Fibroblast of lung (primary cell): ENCODE results near the gene FBXL14. TPM values are rescaled to one million over a fixed set of nuclear protein-coding genes. Genes with fewer than 3 reads are reported as not detected.

Experiments
- DNase-seq, 2 donors: peaks; one replicate each; pipeline versions ENCODE4 v3.0.0 to v3.0.0-alpha.2; 2010; ENCODE audit warnings: low read depth in 2 of 2
- H2AFZ ChIP-seq: 2 replicates; pipeline ENCODE4 v1.5.1; 2012; ENCODE audit warnings: low read length, control low read depth, inconsistent platforms
- H3K27ac ChIP-seq: 2 replicates; pipeline ENCODE4 v1.5.1; 2011; ENCODE audit warnings: low read length, control low read depth; ENCODE audit not compliant: insufficient read depth
- H3K27me3 ChIP-seq: 2 replicates; pipeline ENCODE4 v1.5.1; 2011; ENCODE audit warnings: mild to moderate bottlenecking, low read length; ENCODE audit not compliant: control insufficient read depth, insufficient read depth
- H3K36me3 ChIP-seq: 2 replicates; pipeline ENCODE4 v1.5.1; 2011; ENCODE audit warnings: low read length; ENCODE audit not compliant: control insufficient read depth, insufficient read depth
- H3K4me1 ChIP-seq: 2 replicates; pipeline ENCODE4 v1.5.1; 2011; ENCODE audit warnings: low read length; ENCODE audit not compliant: control insufficient read depth, insufficient read depth; ENCODE audit errors: extremely low read depth
- H3K4me2 ChIP-seq: 2 replicates; pipeline ENCODE4 v1.5.1; 2011; ENCODE audit warnings: low read length, control low read depth; ENCODE audit not compliant: insufficient read depth; ENCODE audit errors: extremely low read depth
- H3K4me3 ChIP-seq, 4 experiments: fragments of 200-600 bp in 1 of 4; sonication (generic) in 1 of 4; replicated peaks in 1 of 4; 2 replicates each; pipeline ENCODE4 v1.5.1; 2011 to 2016; ENCODE audit warnings: low read length in 4 of 4, low read depth in 3 of 4, mild to moderate bottlenecking in 3 of 4, control low read depth in 2 of 4, inconsistent platforms in 1 of 4, mixed read lengths in 1 of 4; ENCODE audit not compliant: insufficient read depth in 1 of 4; ENCODE audit errors: control extremely low read depth in 1 of 4
- H3K79me2 ChIP-seq: 2 replicates; pipeline ENCODE4 v1.5.1; 2012; ENCODE audit warnings: mild to moderate bottlenecking, low read length, inconsistent platforms; ENCODE audit not compliant: control insufficient read depth, insufficient read depth
- H3K9ac ChIP-seq: 2 replicates; pipeline ENCODE4 v1.5.1; 2011; ENCODE audit warnings: mild to moderate bottlenecking, low read length, control low read depth; ENCODE audit not compliant: insufficient read depth
- H3K9me3 ChIP-seq: 2 replicates; pipeline ENCODE4 v1.5.1; 2012; ENCODE audit warnings: low read depth, low read length; ENCODE audit not compliant: control insufficient read depth, insufficient read depth
- H4K20me1 ChIP-seq: 2 replicates; pipeline ENCODE4 v1.5.1; 2011; ENCODE audit warnings: low read length; ENCODE audit not compliant: control insufficient read depth, insufficient read depth; ENCODE audit errors: extremely low read depth
- EZH2 ChIP-seq: IDR thresholded peaks from 2 replicates; pipeline ENCODE4 v1.5.1; 2012; ENCODE audit warnings: low read length, control low read depth, mild to moderate bottlenecking; ENCODE audit errors: missing control alignments
- polyA plus RNA-seq, 2 donors: library from polyadenylated mRNA; depleted of rRNA in 1 of 2; stranded (reverse) in 1 of 2; unstranded in 1 of 2; fragments of >200 nt; gene quantifications; 2 replicates each; pipeline ENCODE4 v1.2.1, GENCODE V29; 2011 to 2012; ENCODE audit warnings: missing spikeins in 1 of 2
- total RNA-seq: library from RNA; depleted of rRNA; stranded (reverse); fragments of >200 nt; gene quantifications from 2 replicates; pipeline ENCODE4 v1.2.1, GENCODE V29; 2014
- TF ChIP-seq, protein P1 (sequence below), 2 donors: IDR thresholded peaks in 1 of 2; conservative IDR thresholded peaks in 1 of 2; 1 replicate in 1 of 2; 2 replicates in 1 of 2; pipeline ENCODE4 v1.5.1; 2011 to 2012; ENCODE audit warnings: low read length in 2 of 2, control low read depth in 1 of 2, inconsistent platforms in 1 of 2, low read depth in 1 of 2, mild to moderate bottlenecking in 1 of 2

Gene FBXL14
- total and polyA plus RNA-seq, 2 donors (not counting 1 experiment from before 2014, with no cell fraction given) = 2.6 to 6.4 TPM

DNA sequence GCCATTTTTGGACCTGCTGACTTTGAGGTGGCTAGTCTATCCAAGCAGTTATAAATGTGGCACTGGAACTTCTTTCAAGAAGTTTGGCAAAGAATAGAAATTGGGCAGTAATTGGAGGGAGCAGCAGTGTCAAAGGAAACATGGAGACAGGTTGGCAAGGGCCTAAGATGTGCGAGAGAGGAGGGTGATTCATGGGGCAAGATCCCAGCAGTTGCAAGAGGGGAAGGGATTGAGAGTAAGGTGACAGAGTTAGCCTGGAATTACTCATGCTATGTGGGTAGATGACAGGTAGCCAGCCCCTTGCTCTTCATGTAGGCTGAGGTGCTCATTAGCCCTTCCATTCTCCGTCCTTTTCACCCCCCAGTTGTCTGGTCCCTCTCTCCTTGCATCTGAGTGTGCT is 42.2 kb downstream of the FBXL14 start:
- Histone ChIP-seq H3K4me3 (no peak overlapping the region), H3K27me3 (no peaks in the 10 kb centered on the region), H3K9me3 (no peaks in the 10 kb centered on the region), H4K20me1 (peaks cover 3% of the 10 kb centered on the region), H3K79me2 (peaks cover 89% of the 10 kb centered on the region), H3K4me2 (no peak overlapping the region), H3K9ac (no peak overlapping the region), H3K36me3 (peaks cover 2% of the 10 kb centered on the region), H3K4me1 (peaks cover 13% of the 10 kb centered on the region), H3K27ac (peak overlapping the region; percentile 54), H2AFZ (no peak overlapping the region)
- TF ChIP-seq EZH2 = no peak
- TF ChIP-seq, protein P1, sequence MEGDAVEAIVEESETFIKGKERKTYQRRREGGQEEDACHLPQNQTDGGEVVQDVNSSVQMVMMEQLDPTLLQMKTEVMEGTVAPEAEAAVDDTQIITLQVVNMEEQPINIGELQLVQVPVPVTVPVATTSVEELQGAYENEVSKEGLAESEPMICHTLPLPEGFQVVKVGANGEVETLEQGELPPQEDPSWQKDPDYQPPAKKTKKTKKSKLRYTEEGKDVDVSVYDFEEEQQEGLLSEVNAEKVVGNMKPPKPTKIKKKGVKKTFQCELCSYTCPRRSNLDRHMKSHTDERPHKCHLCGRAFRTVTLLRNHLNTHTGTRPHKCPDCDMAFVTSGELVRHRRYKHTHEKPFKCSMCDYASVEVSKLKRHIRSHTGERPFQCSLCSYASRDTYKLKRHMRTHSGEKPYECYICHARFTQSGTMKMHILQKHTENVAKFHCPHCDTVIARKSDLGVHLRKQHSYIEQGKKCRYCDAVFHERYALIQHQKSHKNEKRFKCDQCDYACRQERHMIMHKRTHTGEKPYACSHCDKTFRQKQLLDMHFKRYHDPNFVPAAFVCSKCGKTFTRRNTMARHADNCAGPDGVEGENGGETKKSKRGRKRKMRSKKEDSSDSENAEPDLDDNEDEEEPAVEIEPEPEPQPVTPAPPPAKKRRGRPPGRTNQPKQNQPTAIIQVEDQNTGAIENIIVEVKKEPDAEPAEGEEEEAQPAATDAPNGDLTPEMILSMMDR (conservative IDR thresholded peaks at IDR 0.05 in 1 of 2, IDR thresholded peaks at IDR 0.05 in 1 of 2; ENCODE audit: low read depth in 1 of 2, low read length in 2 of 2) = no peak
- DNase-seq = no peak

DNA sequence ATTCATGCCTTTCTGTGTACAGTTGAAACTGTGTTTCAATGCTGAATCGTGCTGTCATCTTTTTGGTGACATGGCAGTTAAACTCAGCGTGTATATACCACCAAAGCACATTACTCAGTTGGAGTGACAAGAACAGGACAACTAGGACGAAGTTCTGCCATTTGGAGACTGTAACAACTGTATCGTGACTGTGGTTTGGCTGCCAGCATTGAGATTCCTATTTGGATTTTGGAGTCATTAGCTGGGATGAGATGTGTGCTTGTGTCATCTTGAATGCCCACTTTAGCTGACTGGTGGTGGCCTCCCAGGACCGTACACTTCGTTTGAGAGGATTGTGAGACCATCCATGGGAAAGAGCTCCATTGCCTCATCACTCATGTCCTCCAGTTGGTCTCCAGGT is 42.9 kb downstream of the FBXL14 start:
- H3K27me3 ChIP-seq = no peaks in the 10 kb centered on the region
- peak overlapping the region; percentile 54 for H3K27ac ChIP-seq
- H3K36me3 ChIP-seq = peaks cover 3% of the 10 kb centered on the region
- no peak overlapping the region for H3K4me2 ChIP-seq
- no peak overlapping the region for H3K4me3 ChIP-seq
- no peaks in the 10 kb centered on the region for H3K9me3 ChIP-seq
- DNase-seq = no peak
- H4K20me1 ChIP-seq = peaks cover 3% of the 10 kb centered on the region
- H3K9ac ChIP-seq = no peak overlapping the region
- no peak for TF ChIP-seq EZH2
- TF ChIP-seq, protein P1 (conservative IDR thresholded peaks at IDR 0.05 in 1 of 2, IDR thresholded peaks at IDR 0.05 in 1 of 2; ENCODE audit: low read depth in 1 of 2, low read length in 2 of 2) = no peak
- no peak overlapping the region for H2AFZ ChIP-seq
- H3K4me1 ChIP-seq = peaks cover 13% of the 10 kb centered on the region
- H3K79me2 ChIP-seq = peaks cover 90% of the 10 kb centered on the region

DNA sequence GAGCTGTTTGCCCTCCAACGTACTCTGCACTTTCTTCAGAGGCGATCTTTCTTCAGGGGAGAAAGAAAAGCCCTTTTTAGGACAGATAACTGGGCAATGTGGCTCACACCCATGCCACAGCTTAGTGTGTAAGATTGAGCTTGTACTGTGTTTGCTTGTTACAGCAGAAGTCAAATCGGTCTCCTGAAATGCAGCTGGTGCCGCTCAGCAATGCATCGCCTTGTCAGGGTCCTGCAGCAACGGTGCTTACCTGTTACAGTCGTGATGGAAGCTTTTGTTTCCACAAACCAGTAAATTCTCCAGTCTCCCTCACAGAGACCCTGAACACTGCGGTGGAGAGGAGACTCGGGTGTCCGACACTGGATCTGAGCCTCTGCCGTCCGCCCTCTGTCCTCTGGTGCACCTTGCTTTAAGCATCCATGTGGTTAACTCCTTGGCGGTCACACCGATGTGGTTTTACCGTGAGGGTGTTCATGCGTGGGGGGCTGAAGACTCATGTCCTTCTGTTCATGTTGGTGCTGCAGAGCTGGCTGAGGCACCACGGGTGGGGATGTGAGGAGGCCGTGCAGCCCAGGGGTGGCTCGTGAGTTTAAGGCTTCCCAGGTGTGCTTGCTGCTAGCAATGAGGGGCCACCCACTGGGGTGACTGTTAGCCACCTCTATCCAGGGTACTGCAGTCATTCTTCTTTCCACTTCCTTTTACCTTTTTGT is 47.3 kb downstream of the FBXL14 start:
- Histone ChIP-seq H2AFZ (no peak overlapping the region), H3K4me3 (no peak overlapping the region), H4K20me1 (peaks cover 2% of the 10 kb centered on the region), H3K79me2 (peaks cover 92% of the 10 kb centered on the region), H3K36me3 (peaks cover 8% of the 10 kb centered on the region), H3K4me2 (no peak overlapping the region), H3K27ac (no peak overlapping the region), H3K27me3 (no peaks in the 10 kb centered on the region), H3K4me1 (peaks cover 6% of the 10 kb centered on the region), H3K9me3 (no peaks in the 10 kb centered on the region), H3K9ac (no peak overlapping the region)
- DNase-seq = no peak
- TF ChIP-seq, protein P1 (conservative IDR thresholded peaks at IDR 0.05 in 1 of 2, IDR thresholded peaks at IDR 0.05 in 1 of 2; ENCODE audit: low read depth in 1 of 2, low read length in 2 of 2) = no peak
- TF ChIP-seq EZH2 = no peak
